K562 (cell line): Measurements from ENCODE around the gene UHMK1.

ENCODE experiments used
- CREB3 ChIP-seq: fragments of 450-650 bp; conservative IDR thresholded peaks from 2 replicates; pipeline ENCODE4 v1.6.1; 2016; ENCODE audit warnings: missing genetic modification characterization, low read depth, mild to moderate bottlenecking, missing compliant biosample characterization, moderate library complexity
- CTCF ChIP-seq, 3 experiments: IDR thresholded peaks in 2 of 3; conservative IDR thresholded peaks in 1 of 3; 2 replicates each; pipeline ENCODE4 v1.5.1; 2011 to 2012; ENCODE audit warnings: low read length in 3 of 3, mild to moderate bottlenecking in 3 of 3, control low read depth in 2 of 3, improper control_type of control experiment in 1 of 3, inconsistent platforms in 1 of 3, low read depth in 1 of 3, mixed read lengths in 1 of 3, moderate library complexity in 1 of 3; ENCODE audit not compliant: insufficient read depth in 2 of 3
- ESRRA ChIP-seq: fragments of 450-650 bp; IDR thresholded peaks from 2 replicates; pipeline ENCODE4 v1.6.1; 2014; ENCODE audit warnings: low read depth, mild to moderate bottlenecking, moderate library complexity, borderline replicate concordance
- EWSR1 ChIP-seq: fragments of 450-650 bp; IDR thresholded peaks from 2 replicates; pipeline ENCODE4 v1.6.1; 2018; ENCODE audit warnings: borderline replicate concordance, mild to moderate bottlenecking, low read depth, moderate library complexity; ENCODE audit not compliant: partially characterized antibody
- L3MBTL2 ChIP-seq: fragments of 450-650 bp; IDR thresholded peaks from 2 replicates; pipeline ENCODE4 v1.6.1; 2016; ENCODE audit warnings: mild to moderate bottlenecking, moderate library complexity
- TBL1XR1 ChIP-seq, 2 experiments: IDR thresholded peaks; 2 replicates each; pipeline ENCODE4 v1.6.1; 2012; ENCODE audit warnings: improper control_type of control experiment in 2 of 2, low read length in 2 of 2, mild to moderate bottlenecking in 1 of 2
- ZNF133 ChIP-seq: fragments of 250-450 bp; sonication (Bioruptor Pico); IDR thresholded peaks from 2 replicates; pipeline ENCODE4 v1.4.0; 2020; ENCODE audit warnings: mild to moderate bottlenecking
- ZNF780A ChIP-seq: fragments of 250-450 bp; sonication (Bioruptor Pico); IDR thresholded peaks from 2 replicates; pipeline ENCODE4 v1.5.0; 2021; ENCODE audit warnings: mild to moderate bottlenecking

GRCh38 chr1:162487241-162487640 is 10.4 kb upstream of the UHMK1 start:
- TF ChIP-seq CREB3 (tag) (no peak), TBL1XR1 (IDR thresholded peaks at IDR 0.05; ENCODE audit: low read length in 2 of 2) (no peak), CTCF (IDR thresholded peaks at IDR 0.05 in 2 of 3, conservative IDR thresholded peaks at IDR 0.05 in 1 of 3; ENCODE audit: insufficient read depth in 2 of 3, low read depth in 1 of 3, low read length in 3 of 3) (no peak; a peak in 1 of 6 replicates), ZNF133 (no peak), ESRRA (no peak), ZNF780A (CRISPR knock-in tag) (no peak), EWSR1 (no peak), L3MBTL2 (no peak)
